Measurements from ENCODE around the gene RAD18. TPM values are rescaled to one million over a fixed set of nuclear protein-coding genes. Genes with fewer than 3 reads are reported as not detected.

RAD18 gene
- total RNA-seq, 4 donors from 2014 or later = 3.5 to 11.7 (median 10.7) TPM

DNA sequence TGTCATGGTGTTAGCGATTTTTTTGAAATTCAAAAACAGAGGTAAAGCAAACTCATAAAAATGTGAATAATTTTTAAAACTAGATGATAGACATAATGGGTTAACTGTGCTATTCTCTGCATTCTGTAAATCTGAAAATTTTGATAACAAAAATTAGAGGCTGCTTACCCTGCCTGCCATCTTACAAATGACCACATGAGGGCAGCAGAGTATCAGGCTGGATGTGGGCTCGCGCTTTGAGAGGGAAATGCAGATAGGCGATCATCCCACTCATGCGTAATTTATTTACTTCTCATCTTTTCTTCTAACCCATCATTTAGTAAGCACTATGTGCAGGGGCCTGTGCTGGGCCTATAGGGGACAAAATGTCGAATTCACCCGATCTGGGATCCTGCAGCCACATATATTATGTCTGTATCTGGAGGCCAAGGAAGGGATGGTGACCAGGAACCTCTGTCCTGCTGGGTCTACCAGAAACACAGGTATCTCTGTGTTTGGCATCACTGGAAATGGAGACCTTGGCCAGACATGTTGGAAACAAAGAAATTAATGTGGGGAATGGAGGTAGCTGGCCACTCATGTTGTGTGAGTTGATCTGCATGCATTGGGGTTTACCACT lies 7.8 kb upstream of the RAD18 start:
- 2% methylated on average over 7 of the region's 7 CpGs for WGBS, 2 donors
- TF ChIP-seq, protein P1, sequence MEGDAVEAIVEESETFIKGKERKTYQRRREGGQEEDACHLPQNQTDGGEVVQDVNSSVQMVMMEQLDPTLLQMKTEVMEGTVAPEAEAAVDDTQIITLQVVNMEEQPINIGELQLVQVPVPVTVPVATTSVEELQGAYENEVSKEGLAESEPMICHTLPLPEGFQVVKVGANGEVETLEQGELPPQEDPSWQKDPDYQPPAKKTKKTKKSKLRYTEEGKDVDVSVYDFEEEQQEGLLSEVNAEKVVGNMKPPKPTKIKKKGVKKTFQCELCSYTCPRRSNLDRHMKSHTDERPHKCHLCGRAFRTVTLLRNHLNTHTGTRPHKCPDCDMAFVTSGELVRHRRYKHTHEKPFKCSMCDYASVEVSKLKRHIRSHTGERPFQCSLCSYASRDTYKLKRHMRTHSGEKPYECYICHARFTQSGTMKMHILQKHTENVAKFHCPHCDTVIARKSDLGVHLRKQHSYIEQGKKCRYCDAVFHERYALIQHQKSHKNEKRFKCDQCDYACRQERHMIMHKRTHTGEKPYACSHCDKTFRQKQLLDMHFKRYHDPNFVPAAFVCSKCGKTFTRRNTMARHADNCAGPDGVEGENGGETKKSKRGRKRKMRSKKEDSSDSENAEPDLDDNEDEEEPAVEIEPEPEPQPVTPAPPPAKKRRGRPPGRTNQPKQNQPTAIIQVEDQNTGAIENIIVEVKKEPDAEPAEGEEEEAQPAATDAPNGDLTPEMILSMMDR (IDR thresholded peaks at IDR 0.05) = peak; percentile 91 to 99 (median 97)
- no peak for TF ChIP-seq POLR2A (IDR thresholded peaks at IDR 0.05)
- no peaks in the 10 kb centered on the region for H3K36me3 ChIP-seq
- H3K4me1 ChIP-seq = peaks cover 0 to 3% (median 0%) of the 10 kb centered on the region in 4 donors
- peaks cover 0 to 17% of the 10 kb centered on the region in 2 donors for H3K27me3 ChIP-seq
- no peak overlapping the region for H3K27ac ChIP-seq
- peak; percentile 49 to 85 for DNase-seq (ENCODE audit: low spot score in 2 of 2)
- H3K4me3 ChIP-seq = no peak overlapping the region
- H3K9me3 ChIP-seq = no peaks in the 10 kb centered on the region

DNA sequence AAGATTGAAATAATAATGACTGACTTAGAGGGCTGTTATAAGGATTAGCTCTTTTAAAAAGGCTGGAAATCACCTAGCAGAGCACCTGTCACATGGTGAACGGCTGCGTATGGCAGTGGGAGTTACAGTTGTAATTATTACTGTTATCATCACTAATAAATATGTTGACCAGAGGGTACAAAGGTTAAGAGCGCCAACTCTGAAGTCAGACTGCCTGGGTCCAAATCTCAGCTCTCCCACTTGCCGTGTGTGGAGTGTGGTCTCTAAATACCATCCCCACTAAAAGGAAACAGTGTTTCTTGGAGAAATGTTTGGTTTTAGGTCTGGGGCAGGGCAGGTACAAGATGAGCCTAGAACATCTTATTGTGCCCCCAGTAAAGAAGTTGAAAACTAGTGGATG lies 6.0 kb upstream of the RAD18 start:
- TF ChIP-seq POLR2A (IDR thresholded peaks at IDR 0.05) (no peak), EP300 (IDR thresholded peaks at IDR 0.05) (no peak)
- TF ChIP-seq, protein P1 (IDR thresholded peaks at IDR 0.05) = no peak
- DNase-seq (ENCODE audit: low spot score in 2 of 2) = no peak

DNA sequence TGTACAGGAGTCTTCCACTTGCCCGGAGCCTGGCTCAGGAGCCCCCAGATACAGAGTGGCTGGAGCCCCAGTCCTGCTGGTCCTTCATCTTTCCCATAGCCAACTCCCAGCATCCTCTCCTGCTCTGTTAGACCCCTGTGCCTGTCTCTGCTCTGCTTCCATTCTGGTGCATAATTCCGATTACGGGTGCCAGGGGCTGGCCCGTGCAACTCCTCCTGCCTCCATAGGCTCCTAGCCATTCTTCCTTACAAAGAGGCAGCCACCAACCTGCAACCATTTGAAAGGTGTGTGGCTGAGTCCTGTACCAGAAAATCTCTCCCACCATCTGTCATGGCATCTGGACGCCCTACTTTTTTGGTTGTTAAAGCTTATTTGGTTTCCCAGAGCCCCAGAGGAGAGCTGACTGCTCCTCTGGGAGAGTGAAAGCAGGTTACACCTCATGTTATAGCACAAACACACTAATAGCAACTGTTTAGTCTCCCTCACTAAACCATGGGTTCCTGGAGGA lies 5.2 kb upstream of the RAD18 start:
- peaks cover 0 to 9% of the 10 kb centered on the region in 2 donors for H3K27me3 ChIP-seq
- H3K4me3 ChIP-seq = no peak overlapping the region
- 65 to 76% methylated on average over 5 of the region's 5 CpGs for WGBS, 2 donors
- H3K9me3 ChIP-seq = no peaks in the 10 kb centered on the region
- TF ChIP-seq POLR2A (IDR thresholded peaks at IDR 0.05) (no peak), EP300 (IDR thresholded peaks at IDR 0.05) (no peak)
- TF ChIP-seq, protein P1 (IDR thresholded peaks at IDR 0.05) = no peak
- no peak overlapping the region for H3K27ac ChIP-seq
- no peaks in the 10 kb centered on the region for H3K36me3 ChIP-seq
- H3K4me1 ChIP-seq = peaks cover 0 to 10% (median 8%) of the 10 kb centered on the region in 4 donors
- no peak for DNase-seq (ENCODE audit: low spot score in 2 of 2)

More for the DNA sequence above, 6.0 kb upstream of the RAD18 start:
- no peak overlapping the region for H3K4me3 ChIP-seq
- peaks cover 0 to 3% (median 2%) of the 10 kb centered on the region in 4 donors for H3K4me1 ChIP-seq
- peaks cover 0 to 9% of the 10 kb centered on the region in 2 donors for H3K27me3 ChIP-seq
- no peaks in the 10 kb centered on the region for H3K36me3 ChIP-seq
- WGBS, 2 donors = 66 to 68% methylated on average over 4 of the region's 4 CpGs
- H3K9me3 ChIP-seq = no peaks in the 10 kb centered on the region
- H3K27ac ChIP-seq = no peak overlapping the region

DNA sequence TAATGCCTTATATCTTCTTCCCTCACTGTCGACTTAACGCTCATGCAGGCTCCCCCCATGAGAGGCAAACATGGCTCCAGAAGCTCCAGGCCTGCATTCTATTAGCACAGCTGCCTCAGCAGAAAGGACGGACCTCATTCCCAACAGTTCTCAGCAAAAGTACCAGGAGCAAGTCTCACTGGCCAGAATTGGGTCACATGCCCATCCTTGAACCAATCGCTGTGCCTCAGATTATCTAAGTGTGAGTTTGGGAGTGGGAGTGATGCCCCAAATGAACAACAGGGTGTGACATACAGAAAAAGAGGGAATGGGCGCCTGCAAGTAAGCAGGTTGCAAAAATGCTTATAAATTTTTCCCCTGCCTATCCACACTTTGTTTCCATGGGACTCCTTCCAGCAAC lies 4.3 kb upstream of the RAD18 start:
- DNase-seq (ENCODE audit: low spot score in 2 of 2) = no peak
- peaks cover 0 to 9% of the 10 kb centered on the region in 2 donors for H3K27me3 ChIP-seq
- H3K4me3 ChIP-seq = no peak overlapping the region
- no peaks in the 10 kb centered on the region for H3K9me3 ChIP-seq
- H3K4me1 ChIP-seq = peaks cover 0 to 14% (median 10%) of the 10 kb centered on the region in 4 donors
- no peaks in the 10 kb centered on the region for H3K36me3 ChIP-seq
- WGBS, 2 donors = 78 to 79% methylated on average over 5 of the region's 5 CpGs
- H3K27ac ChIP-seq = no peak overlapping the region
- TF ChIP-seq EP300 (IDR thresholded peaks at IDR 0.05) (no peak), POLR2A (IDR thresholded peaks at IDR 0.05) (no peak)
- TF ChIP-seq, protein P1 (IDR thresholded peaks at IDR 0.05) = no peak

DNA sequence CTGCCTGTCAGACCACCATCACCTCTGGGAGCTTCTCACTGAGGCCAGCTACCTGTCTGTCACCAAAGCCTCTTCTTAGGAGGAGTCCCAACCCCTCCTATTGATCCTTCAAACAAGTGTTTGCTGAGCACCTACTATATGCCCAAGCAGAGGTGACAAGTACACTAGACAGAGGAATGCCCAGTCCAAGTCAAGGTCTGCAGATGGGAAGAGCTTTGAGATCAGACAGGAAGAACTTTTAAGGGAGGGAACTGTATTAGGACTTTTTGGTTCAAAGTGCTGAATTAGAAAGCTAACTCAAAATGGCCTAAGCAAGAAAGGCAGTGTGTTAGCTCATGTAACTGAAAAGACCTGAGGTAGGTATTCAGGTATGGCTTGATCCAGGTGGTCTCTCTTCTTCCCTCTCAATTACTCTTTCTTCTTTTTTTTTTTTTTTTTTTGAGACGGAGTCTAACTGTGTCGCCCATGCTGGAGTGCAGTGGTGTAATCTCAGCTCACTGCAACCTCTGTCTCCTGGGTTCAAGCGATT lies 3.6 kb upstream of the RAD18 start:
- Histone ChIP-seq H3K27ac (no peak overlapping the region), H3K36me3 (no peaks in the 10 kb centered on the region), H3K27me3 (peaks cover 0 to 9% of the 10 kb centered on the region in 2 donors), H3K9me3 (no peaks in the 10 kb centered on the region), H3K4me3 (no peak overlapping the region), H3K4me1 (peaks cover 0 to 21% (median 15%) of the 10 kb centered on the region in 4 donors)
- WGBS, 2 donors = 78 to 95% methylated on average over 3 of the region's 3 CpGs
- TF ChIP-seq POLR2A (IDR thresholded peaks at IDR 0.05) (no peak), EP300 (IDR thresholded peaks at IDR 0.05) (no peak)
- no peak for DNase-seq (ENCODE audit: low spot score in 2 of 2)
